NCI-H1417 treated with DMSO at 0.1 percent for 48 hours (cell line): ENCODE measurements around the gene TP53BP1.

Experiments
- DNase-seq: peaks from one replicate; lab custom pipeline; 2025; lab: John Stamatoyannopoulos, UW

The TP53BP1 gene

DNA sequence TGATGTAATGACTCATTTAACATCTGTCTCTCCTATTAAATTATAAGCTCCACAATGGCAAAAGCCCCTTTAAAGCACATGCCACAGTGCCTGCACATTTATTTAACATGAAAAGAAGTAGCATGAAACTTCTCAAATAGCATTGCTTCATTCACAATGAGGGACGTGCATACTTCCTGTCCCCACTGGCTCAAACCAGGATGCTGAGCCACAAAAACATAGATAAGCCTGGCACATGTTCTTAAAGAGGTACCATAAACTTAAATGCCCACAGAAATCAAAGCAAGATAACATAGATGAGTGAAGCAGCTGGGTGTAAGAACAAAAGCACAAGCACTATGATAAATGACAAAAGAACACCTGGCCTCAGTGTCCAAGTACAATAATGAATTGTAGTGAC lies 3.8 kb downstream of the TP53BP1 start:
- DNase-seq, result no peak

DNA sequence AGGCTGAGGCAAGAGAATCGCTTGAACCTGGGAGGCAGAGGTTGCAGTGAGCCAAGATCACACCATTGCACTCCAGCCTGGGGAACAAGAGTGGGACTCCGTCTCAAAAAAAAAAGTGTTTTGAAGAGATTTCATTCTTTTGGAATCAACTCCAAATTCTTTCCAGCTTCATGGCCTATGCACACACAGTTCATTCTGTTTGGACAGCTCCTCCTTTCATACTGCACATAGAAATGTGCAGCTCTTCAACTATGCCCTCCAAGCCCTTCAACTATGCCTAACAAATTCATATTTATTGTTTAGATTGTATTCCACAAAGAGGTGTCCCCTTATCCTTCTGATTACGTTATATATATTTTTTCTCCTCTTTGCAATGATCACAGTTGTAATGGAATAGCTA lies 4.2 kb downstream of the TP53BP1 start:
- no peak for DNase-seq

DNA sequence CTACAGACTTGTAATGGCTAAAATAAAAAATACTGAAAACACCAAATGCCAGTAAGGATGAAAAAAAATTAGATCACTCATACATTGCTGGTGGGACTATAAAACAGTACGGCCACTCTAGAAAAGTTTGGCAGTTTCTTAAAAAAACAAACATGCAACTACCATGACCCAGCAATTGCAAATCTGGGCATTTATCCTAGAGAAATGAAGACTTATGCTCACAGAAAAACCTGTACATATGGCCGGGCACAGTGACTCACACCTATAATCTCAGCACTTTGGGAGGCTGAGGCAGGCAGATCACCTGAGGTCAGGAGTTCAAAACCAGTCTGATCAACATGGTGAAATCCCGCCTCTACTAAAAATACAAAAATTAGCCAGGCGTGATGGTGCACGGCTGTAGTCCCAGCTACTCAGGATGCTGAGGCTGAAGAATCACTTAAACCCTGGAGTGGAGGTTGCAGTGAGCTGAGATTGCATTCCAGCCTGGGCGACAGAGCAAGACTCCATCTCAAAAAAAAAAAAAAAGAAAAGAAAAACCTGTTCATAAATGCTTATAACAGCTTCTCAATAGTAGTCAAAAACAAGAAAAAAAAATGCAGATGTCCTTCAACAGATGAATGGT lies 5.6 kb downstream of the TP53BP1 start:
- DNase-seq, result no peak

DNA sequence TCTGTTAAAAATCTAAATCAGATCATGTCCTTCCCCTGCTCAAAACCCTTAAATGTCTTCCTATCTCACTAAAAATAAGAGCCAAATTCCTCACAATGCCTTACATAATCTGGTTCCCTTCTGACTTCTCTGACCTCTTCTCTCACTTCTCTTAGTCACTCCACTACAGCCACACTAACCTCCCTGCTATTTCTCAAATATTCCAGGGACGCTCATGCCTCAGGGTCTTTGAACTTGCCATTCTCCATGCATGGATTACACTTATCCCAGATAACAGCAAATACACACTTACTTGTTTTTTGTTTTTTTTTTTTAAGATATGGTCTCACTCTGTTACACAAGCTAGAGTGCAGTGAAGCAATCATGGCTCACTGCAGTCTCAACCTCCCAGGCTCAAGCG lies 8.5 kb downstream of the TP53BP1 start:
- no peak for DNase-seq

DNA sequence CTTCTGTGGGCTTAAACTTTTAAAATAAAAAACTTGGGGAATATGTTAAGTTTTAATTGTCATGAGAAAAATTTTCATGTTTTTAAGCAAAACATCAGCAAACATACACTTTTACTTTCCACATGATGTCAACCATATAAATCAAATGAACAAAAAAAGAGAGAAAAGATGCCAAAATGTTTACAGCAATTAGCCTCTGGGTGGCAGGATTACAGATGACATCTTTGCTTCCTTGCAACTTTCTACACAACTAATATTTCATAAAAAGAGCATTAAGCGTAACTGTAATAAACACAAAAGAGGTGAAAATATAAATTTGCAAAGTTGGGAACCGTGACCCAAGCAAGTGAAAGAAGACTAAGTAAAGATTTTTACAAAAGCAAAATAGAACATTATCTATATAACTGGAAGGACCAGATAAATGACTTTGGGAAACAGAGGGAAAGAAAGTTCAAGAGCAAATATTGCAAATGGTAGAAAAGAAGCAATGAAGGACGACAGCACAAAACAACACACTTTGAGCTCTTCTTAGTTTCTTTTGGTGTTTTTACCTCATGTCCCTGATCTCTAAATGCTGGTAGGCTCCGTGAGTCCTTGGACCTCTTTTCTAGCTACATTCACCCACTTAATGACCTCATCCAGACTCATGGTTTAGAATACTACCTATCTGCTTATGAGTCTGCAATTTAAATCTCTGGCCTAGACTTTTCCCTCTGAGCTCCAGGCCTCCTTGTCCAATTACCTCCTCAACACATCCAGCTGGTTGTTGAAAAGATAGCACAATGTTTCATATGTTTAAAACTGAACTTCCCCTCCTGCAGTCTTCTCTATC lies 9.4 kb downstream of the TP53BP1 start:
- no peak for DNase-seq

DNA sequence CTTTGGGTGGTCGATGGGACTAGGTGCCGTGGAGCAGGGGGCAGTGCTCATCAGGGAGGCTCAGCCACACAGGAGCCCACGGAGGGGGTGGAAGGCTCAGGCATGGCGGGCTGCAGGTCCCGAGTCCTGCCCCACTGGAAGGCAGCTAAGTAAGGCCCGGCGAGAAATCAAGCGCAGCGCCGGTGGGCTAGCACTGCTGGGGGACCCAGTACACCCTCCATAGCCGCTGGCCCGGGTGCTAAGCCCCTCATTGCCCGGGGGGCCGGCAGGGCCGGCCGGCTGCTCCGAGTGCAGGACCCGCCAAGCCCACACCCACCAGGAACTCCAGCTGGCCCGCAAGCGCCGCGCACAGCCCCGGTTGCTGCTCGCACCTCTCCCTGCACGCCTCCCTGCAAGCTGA lies 19.1 kb downstream of the TP53BP1 start:
- DNase-seq, result no peak

DNA sequence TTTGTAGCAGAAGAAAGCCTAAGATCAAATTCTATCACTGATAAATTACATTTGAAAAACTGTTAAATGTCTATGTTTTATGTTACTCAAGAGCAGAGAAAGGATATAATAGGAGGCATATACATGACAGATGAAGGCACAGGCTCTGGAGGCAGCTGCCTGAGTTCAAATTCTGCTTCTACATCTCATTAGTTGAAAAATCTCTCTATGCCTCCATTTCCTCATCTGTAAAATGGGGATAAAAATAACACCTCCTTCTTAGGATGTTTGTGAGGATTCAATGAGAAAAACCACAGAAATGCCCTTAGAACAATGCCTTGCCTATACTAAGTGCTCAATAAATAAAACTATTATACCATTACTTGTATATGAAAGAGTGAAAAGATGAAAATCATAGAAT lies 21.0 kb downstream of the TP53BP1 start:
- DNase-seq, result no peak

DNA sequence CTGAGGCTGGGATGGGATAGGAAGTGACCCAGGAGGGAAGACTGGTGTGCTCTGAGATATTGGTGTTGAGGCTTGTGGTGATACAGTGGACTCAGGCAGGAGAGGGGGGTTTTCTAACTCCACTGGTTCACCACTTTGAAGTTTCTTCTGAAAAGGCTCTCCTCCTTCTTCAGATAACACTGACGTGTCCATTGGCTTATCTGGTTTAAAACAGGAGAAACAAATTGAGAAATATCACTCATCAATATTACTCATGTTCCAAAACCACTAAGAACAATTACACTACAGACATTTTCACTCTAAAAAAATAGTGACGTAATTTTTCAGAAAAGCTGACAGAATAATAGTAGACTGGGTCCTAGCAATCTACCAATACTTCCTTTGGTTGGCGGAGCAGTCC lies 23.1 kb downstream of the TP53BP1 start:
- DNase-seq, result no peak

DNA sequence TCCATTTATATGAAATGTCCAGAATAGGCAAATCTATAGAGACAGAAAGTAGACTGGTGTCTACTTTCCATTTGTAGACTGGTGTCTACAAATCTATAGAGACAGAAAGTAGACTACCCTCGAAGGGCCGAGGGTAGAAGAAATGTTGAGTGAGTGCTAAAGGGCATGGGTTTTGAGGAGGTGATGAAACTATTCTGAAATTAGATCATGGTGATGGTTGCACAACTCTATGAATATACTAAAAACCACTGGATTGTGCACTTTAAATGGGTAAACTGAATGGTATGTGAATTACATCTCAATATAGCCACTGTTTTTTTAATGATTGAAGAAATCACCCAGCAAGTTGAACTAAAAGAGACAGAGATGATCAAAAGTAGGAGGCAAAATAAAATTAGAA lies 27.9 kb downstream of the TP53BP1 start:
- no peak for DNase-seq

DNA sequence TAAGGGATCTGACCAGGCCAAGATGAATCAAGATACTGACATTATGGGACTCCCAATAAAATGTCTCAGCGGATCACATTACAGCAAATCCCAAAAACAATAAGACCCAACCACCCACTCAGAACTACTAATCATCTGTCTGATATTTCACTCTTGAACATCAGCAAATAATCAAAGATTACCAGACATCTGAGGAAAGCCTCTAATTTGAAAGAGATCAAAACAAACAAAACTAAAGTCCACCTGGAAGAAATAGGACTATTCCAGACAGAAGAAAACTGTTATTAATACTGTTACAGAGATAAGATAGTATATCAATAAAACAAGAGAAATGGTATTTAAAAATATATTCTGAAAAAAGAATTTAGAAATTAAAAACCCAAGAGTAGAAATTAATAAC lies 29.0 kb downstream of the TP53BP1 start:
- DNase-seq, result no peak

DNA sequence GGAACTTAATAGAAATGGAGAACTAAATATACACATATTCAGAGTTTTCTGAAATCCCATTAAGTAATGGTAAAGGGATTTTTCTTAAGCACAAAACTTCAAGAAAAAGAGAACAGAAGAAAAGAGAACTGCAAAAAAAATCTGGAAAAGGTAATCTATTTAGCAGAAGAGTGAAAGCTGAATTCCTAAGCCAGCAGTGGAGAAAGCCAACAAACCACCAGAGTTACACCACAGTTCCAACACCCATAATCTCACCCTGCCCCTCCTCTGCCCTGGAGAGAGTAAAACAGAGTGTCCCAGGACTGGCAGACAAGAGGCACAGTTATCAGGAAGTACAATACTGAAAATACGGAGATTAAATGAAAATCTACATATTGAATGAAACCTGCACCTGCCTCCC lies 29.4 kb downstream of the TP53BP1 start:
- DNase-seq, result no peak

DNA sequence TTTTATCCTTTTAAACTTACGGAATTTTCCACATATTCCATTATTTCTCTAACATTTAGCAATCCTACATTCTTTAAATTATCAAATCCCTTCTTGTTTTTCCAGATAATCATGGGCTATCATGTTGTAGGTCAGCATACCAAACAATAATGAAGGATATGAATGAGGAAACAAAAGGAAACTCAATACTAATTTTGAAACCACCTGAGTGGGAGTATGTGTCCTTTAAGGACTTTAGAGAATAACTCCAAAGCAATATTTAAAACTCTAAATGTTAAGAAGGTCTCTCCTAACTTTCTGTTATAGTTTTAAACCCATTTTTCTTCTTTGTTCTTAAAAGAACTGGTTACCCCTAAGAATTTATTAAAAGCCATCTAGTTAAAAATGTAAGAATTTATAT lies 43.0 kb downstream of the TP53BP1 start:
- no peak for DNase-seq

DNA sequence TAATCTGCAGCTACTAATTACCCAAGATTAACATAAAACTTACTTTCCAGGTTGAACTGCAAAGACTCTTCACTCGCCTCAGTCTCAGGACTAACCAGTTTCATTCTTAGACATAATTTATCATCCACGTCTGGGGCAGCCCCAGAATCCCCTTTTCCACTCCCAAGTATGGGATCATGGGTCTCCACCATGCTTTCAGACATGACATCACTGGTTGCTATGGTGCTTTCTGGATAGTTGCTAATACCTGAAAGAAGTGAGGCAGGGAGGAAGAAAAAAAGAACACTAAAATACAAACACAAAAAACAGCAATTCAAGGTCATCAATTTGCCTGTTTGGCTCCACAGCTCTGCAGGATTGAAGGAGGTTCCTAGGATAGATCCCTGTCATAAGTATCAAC lies 46.6 kb downstream of the TP53BP1 start:
- DNase-seq, result no peak

DNA sequence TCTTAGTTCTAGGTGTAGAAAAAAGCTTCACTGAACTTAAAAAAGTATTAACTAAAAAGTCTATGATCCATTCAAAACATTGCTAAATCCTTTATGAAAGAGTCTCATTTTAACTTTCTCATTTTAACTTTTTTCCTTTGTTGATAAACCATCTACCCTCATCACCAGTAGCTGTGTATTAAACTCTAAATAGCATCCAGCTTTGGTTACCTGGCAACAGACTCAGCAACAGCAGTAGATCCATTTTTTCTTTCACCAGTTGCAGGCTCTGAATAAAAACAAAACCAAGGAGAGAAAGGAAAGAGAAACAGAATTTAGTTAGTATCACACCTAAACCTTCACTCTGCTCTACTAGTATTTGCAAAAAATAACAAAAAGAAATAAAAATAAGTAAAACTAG lies 51.6 kb downstream of the TP53BP1 start:
- DNase-seq, result no peak

DNA sequence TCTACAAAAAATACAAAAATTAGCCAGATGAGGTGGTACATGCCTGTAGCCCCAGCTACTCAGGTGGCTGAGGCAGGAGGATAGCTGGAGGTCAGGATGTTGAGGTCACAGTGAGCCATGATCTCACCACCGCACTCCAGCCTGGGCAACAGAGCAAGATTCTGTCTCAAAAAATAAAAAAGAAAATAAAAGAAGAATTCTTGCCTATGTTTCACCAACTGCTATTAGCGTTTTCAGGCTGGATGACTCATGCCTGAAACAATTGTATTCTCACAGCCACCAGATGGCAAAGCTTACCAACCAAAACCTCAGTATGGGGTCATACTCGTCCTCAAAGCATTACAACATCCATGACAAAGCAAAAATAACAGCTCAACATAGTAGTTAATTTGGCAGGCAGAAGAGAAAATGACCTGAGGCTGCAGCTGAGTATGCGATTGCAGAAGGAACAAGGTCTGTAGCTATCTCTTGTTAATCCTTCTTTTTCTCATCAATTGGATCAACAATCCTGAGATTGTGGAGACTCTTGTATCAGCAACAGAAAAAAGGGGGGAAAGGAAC lies 52.2 kb downstream of the TP53BP1 start:
- DNase-seq, result no peak

DNA sequence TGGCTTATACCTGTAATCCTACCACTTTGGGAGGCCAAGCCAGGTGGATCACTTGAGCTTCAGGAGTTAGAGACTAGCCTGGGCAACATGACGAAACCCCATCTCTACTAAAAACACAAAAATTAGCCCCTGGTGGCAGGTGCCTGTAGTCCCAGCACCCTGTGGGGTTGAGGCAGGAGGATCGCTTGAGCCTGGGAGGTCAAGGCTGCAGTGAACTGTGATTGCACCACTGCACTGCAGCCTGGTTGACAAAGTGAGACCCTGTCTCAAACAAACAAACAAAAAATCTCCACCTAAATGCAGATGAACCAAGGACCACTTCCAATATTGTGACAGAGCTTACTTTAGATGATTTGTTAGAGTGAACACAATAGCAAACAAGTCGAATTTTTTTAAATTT lies 53.7 kb downstream of the TP53BP1 start:
- DNase-seq, result no peak

DNA sequence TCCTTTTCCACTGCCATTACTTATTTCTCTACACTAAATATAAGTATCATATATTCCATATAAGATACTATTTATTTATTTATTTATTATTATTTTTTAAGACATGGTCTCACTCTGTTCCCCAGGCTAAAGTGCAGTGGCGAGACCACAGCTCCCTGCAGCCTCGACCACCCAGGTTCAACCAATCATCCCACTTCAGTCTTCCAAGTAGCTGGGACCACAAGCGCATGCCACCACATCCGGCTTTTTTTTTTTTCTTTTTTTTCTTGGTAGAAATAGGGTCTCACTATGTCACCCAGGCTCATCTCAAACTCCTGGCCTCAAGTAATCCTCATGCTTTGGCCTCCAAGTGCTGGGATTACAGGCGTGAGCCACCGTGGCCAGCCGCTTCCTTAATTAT lies 56.6 kb downstream of the TP53BP1 start:
- no peak for DNase-seq

DNA sequence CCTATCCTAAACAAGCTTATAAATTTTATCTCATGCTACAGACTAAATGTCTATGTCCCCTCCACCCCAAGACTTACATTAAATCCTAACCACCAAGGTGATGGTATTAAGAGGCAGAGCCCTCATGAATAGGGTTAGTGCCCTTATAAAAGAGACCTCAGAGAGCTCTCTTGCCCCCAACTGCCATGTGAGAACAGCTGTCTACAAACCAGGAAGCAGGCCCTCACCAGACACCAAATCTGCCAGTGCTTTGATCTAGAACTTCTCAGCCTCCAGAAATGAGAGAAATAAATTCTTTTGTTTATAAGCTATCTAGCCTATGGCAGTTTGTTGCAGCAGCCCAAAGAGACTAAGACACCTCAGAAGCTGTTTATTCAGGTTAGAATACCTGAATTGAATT lies 58.5 kb downstream of the TP53BP1 start:
- DNase-seq, result no peak

DNA sequence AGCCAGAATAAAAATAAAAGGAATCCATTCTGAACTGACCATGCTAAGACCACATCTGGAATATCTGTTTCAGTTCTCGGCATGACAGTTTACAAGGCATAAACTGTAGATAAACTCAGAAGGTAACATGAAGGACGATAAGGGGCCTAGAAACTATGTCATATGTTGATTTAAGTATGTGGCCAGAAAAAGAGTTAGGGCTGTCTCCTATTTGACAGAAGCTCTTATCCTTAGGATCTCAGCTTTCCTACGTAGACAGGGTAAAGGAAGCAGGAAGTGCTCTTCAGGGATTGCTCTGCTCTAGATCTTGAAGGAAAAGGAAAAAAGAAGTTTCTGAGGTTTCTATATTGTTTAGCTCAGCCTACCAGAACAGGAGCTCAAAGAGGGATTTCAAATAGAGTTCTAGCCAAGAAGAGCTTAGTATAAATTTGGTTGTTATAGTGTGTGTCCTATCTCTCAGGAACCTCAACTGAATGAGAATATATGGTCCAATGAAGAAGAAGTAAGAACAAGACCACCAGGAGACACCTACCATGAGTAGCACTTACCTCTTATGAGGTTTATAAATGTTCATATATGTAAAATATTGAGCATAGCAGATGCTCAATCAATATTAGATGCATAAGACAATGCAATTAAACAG lies 59.2 kb downstream of the TP53BP1 start:
- DNase-seq, result no peak

DNA sequence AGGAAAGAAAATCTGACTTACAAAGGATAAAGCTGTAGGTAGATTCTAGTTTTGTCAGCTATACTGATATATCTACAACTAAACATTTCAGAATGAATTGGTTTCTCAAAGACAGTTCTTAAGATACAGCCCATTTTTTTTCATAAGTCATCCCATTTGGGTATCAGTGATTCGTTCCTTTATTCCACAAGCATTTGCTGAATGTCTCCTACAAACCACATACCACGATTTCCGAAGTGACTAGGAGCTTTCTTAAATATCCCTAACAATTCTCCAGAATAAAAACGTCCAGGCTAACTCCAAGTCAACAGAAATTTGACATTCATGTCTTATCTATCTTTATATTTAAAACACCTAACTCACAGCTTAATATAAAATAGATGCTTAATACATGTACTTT lies 59.8 kb downstream of the TP53BP1 start:
- DNase-seq, result no peak

DNA sequence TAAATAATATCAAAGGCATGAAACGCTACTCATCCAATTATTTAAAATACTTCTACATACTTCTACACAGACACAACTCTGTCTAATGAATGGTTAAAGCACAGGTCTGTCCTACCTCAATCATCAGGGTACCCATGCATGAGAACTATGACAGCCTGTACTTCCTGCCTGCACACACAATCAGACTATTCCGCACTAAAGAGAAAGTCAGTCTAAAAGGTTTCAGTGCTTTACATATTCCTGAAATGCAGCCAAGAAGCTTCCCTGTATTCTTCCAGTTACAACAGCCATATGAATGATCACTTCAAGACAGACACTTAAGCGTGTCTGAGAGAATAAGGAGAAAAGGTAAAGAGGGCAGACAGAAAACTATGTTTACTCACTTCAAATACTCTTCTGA lies 63.3 kb downstream of the TP53BP1 start:
- DNase-seq, result no peak

DNA sequence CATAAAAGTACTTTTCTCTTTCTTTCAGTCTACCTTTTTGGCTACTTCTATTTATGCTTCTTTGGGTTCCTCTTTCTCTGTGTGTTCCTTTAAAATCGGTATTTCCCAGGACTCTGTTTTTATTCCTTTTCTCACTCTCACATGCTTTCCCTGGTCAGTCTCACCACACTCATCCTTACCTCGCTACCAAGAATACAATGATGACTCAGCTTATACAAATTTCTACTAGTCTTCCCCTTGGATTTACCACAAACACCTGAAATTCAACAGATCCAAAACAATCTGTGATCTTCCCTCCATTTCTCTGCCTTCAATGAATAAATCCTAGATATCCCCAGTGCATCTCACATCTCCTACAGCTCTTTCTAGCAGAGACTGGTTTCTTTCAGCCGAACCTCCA lies 69.2 kb downstream of the TP53BP1 start:
- DNase-seq, result no peak

DNA sequence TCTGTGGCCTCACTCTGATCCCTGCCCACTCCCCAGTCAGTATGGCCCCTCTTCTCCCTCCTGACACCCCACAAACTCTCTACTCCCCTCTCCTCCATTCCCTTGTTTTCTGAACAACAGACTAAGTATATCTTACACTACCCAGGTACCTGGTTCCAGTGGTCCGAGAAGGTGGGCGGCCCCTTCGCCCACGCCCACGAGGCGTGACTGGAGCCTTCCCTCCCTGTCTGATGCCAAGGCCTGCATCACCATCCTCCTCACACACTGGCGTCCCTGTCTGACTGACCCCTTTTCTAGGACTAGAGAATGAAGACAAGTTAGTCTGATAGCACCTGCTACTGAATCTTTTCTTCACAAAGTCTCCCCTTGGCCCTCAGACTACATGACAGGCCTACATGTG lies 72.1 kb downstream of the TP53BP1 start:
- no peak for DNase-seq
